CD14-positive monocyte (primary cell): ENCODE results near the gene POT1. TPM values are rescaled to one million over a fixed set of nuclear protein-coding genes. Genes with fewer than 3 reads are reported as not detected.

Source experiments
- DNase-seq, 3 donors: peaks; one replicate each; pipeline ENCODE4 v3.0.0-alpha.2; 2011 to 2022
- H2AFZ ChIP-seq: 2 replicates; pipeline ENCODE4 v1.6.0; 2012; ENCODE audit warnings: mild to moderate bottlenecking, low read depth, low read length, inconsistent platforms; ENCODE audit not compliant: insufficient read depth, poor library complexity, severe bottlenecking
- H3K27ac ChIP-seq, 2 donors: 1 replicate in 1 of 2; 2 replicates in 1 of 2; pipeline ENCODE4 v1.5.1; 2012 to 2013; ENCODE audit warnings: low read length in 2 of 2, control low read depth in 1 of 2, inconsistent platforms in 1 of 2, low read depth in 1 of 2, mild to moderate bottlenecking in 1 of 2
- H3K27me3 ChIP-seq, 2 donors: one replicate each; pipeline versions ENCODE4 v1.6.0 to v1.6.1; 2011 to 2013; ENCODE audit warnings: low read length in 2 of 2; ENCODE audit not compliant: control insufficient read depth in 2 of 2, insufficient read depth in 2 of 2
- H3K36me3 ChIP-seq, 2 donors: replicated peaks in 1 of 2; 1 replicate in 1 of 2; 2 replicates in 1 of 2; pipeline versions ENCODE4 v1.5.1 to v1.6.1; 2012 to 2013; ENCODE audit warnings: low read length in 2 of 2, control low read depth in 1 of 2, inconsistent platforms in 1 of 2, mild to moderate bottlenecking in 1 of 2; ENCODE audit not compliant: insufficient read depth in 2 of 2, control insufficient read depth in 1 of 2
- H3K4me1 ChIP-seq, 2 donors: 1 replicate in 1 of 2; 2 replicates in 1 of 2; pipeline versions ENCODE4 v1.5.1 to v1.6.1; 2012 to 2013; ENCODE audit warnings: low read length in 2 of 2, control low read depth in 1 of 2, inconsistent platforms in 1 of 2, mild to moderate bottlenecking in 1 of 2, moderate library complexity in 1 of 2; ENCODE audit not compliant: insufficient read depth in 2 of 2, control insufficient read depth in 1 of 2
- H3K4me2 ChIP-seq: replicated peaks from 2 replicates; pipeline ENCODE3; 2012; ENCODE audit warnings: low read length, moderate library complexity, mild to moderate bottlenecking; ENCODE audit not compliant: poor library complexity, severe bottlenecking; ENCODE audit errors: extremely low read depth
- H3K4me3 ChIP-seq, 3 experiments: fragments of 200-600 bp in 1 of 3; sonication (generic) in 1 of 3; replicated peaks in 1 of 3; 1 replicate in 2 of 3; 2 replicates in 1 of 3; pipeline ENCODE4 v1.5.1; 2011 to 2013; ENCODE audit warnings: low read length in 3 of 3, mild to moderate bottlenecking in 3 of 3, control low read depth in 2 of 3, low read depth in 2 of 3, inconsistent platforms in 1 of 3, moderate library complexity in 1 of 3
- H3K79me2 ChIP-seq: 2 replicates; pipeline ENCODE4 v1.6.0; 2012; ENCODE audit warnings: mild to moderate bottlenecking, control low read depth, inconsistent platforms, low read length, moderate library complexity; ENCODE audit not compliant: insufficient read depth
- H3K9ac ChIP-seq: 2 replicates; pipeline ENCODE4 v1.6.0; 2017; ENCODE audit warnings: low read length, mild to moderate bottlenecking; ENCODE audit not compliant: insufficient read depth, poor library complexity, severe bottlenecking
- H3K9me3 ChIP-seq, 2 donors: replicated peaks in 1 of 2; 1 replicate in 1 of 2; 2 replicates in 1 of 2; pipeline versions ENCODE4 v1.5.1 to v1.6.1; 2012 to 2013; ENCODE audit warnings: low read length in 2 of 2, control low read depth in 1 of 2; ENCODE audit not compliant: control insufficient read depth in 1 of 2, insufficient read depth in 1 of 2
- H4K20me1 ChIP-seq: 2 replicates; pipeline ENCODE4 v1.6.0; 2012; ENCODE audit warnings: mild to moderate bottlenecking, low read length, control low read depth, moderate library complexity; ENCODE audit not compliant: insufficient read depth
- H3K27ac Mint-ChIP-seq, 7 donors: one replicate each; pipeline ENCODE4 v1.8.0; 2020; ENCODE audit warnings: mild to moderate bottlenecking in 7 of 7, mixed read lengths in 7 of 7, moderate library complexity in 6 of 7, inconsistent platforms in 2 of 7
- H3K27me3 Mint-ChIP-seq, 3 donors: one replicate each; pipeline ENCODE4 v1.8.0; 2021 to 2022; ENCODE audit warnings: low read depth in 3 of 3, mild to moderate bottlenecking in 3 of 3, mixed read lengths in 3 of 3, moderate library complexity in 3 of 3, inconsistent platforms in 1 of 3
- H3K36me3 Mint-ChIP-seq, 2 donors: one replicate each; pipeline ENCODE4 v1.8.0; 2020; ENCODE audit warnings: mixed read lengths in 2 of 2, inconsistent platforms in 1 of 2, mild to moderate bottlenecking in 1 of 2
- H3K4me1 Mint-ChIP-seq: one replicate; pipeline ENCODE4 v1.8.0; 2020; ENCODE audit warnings: mild to moderate bottlenecking, mixed read lengths
- H3K4me3 Mint-ChIP-seq, 2 donors: one replicate each; pipeline ENCODE4 v1.8.0; 2020; ENCODE audit warnings: mild to moderate bottlenecking in 2 of 2, mixed read lengths in 2 of 2, moderate library complexity in 1 of 2
- H3K9me3 Mint-ChIP-seq, 7 donors: one replicate each; pipeline ENCODE4 v1.8.0; 2020 to 2022; ENCODE audit warnings: mixed read lengths in 7 of 7, mild to moderate bottlenecking in 6 of 7, moderate library complexity in 6 of 7, inconsistent platforms in 2 of 7
- CTCF ChIP-seq: fragments of 200-600 bp; IDR thresholded peaks from one replicate; pipeline ENCODE4 v1.8.0; 2022; ENCODE audit warnings: antibody characterized with exemption, mild to moderate bottlenecking
- WGBS: methylation state at CpG from one replicate; pipeline ENCODE4 v1.1.5; 2013; ENCODE audit warnings: missing lambda C conversion rate; ENCODE audit not compliant: insufficient coverage; 5-methylcytosine and 5-hydroxymethylcytosine counted together
- intact Hi-C, 2 donors: fragments of 100-400 bp; cut with micrococcal nuclease; formaldehyde crosslinking; loops; one replicate each; pipeline versions ENCODE4 v1.15.0 to v1.15.1; 2023
- polyA plus RNA-seq, 3 donors: library from polyadenylated mRNA; depleted of rRNA in 1 of 3; unstranded in 2 of 3; stranded (reverse) in 1 of 3; fragments of 300-500 nt in 2 of 3; fragments of >200 nt in 1 of 3; fragmentation: Illumina TruSeq in 2 of 3; gene quantifications; 1 replicate in 2 of 3; 2 replicates in 1 of 3; pipeline ENCODE4 v1.2.3, GENCODE V29; 2012 to 2021

POT1 gene
- polyA plus RNA-seq, 3 donors: 6.7 to 12.2 (median 10.4) TPM

GRCh38 chr7:124945680-124946079 is 16.1 kb upstream of the POT1 start:
- no CpG with 5 or more reads among the region's 3 CpGs for WGBS
- Histone ChIP-seq H3K9me3 (peaks cover 0 to 9% of the 10 kb centered on the region in 2 donors), H3K4me2 (no peak overlapping the region), H3K27ac (no peak overlapping the region), H3K79me2 (no peaks in the 10 kb centered on the region), H3K4me1 (no peaks in the 10 kb centered on the region), H3K36me3 (no peaks in the 10 kb centered on the region), H2AFZ (no peak overlapping the region), H3K27me3 (no peaks in the 10 kb centered on the region), H3K4me3 (no peak overlapping the region), H4K20me1 (no peaks in the 10 kb centered on the region), H3K9ac (no peak overlapping the region)
- Mint-ChIP-seq H3K27ac (no peak overlapping the region), H3K4me3 (no peak overlapping the region), H3K27me3 (peaks cover 0 to 1% (median 0%) of the 10 kb centered on the region in 3 donors), H3K9me3 (peaks cover 3 to 11% (median 6%) of the 10 kb centered on the region in 7 donors), H3K4me1 (no peaks in the 10 kb centered on the region), H3K36me3 (no peaks in the 10 kb centered on the region)
- DNase-seq: no peak
- intact Hi-C loops: no loop called here
- no peak for TF ChIP-seq CTCF

GRCh38 chr7:124943472-124943871 is 13.8 kb upstream of the POT1 start:
- intact Hi-C loops: no loop called here
- Histone ChIP-seq H4K20me1 (no peaks in the 10 kb centered on the region), H3K9me3 (peaks cover 0 to 9% of the 10 kb centered on the region in 2 donors), H3K4me3 (no peak overlapping the region), H2AFZ (no peak overlapping the region), H3K4me1 (no peaks in the 10 kb centered on the region), H3K4me2 (no peak overlapping the region), H3K36me3 (no peaks in the 10 kb centered on the region), H3K79me2 (no peaks in the 10 kb centered on the region), H3K9ac (no peak overlapping the region), H3K27me3 (no peaks in the 10 kb centered on the region), H3K27ac (no peak overlapping the region)
- Mint-ChIP-seq H3K4me1 (no peaks in the 10 kb centered on the region), H3K9me3 (peaks cover 3 to 11% (median 6%) of the 10 kb centered on the region in 7 donors), H3K27ac (no peak overlapping the region), H3K4me3 (no peak overlapping the region), H3K36me3 (no peaks in the 10 kb centered on the region), H3K27me3 (peaks cover 0 to 3% (median 1%) of the 10 kb centered on the region in 3 donors)
- TF ChIP-seq CTCF: no peak
- DNase-seq: no peak
- 100% methylated on average over 2 of the region's 2 CpGs for WGBS
